Stimulated activated CD4-positive, alpha-beta T cell treated with anti-CD3 and anti-CD28 coated beads, Interleukin-12 subunit alpha, Interleukin-12 subunit beta, amount 100 ng/mL, for 4 hours (primary cell): ENCODE results near the gene PIGR.

Experiments
- DNase-seq: peaks from one replicate; pipeline ENCODE4 v3.0.0-alpha.2; 2020

PIGR gene

DNA sequence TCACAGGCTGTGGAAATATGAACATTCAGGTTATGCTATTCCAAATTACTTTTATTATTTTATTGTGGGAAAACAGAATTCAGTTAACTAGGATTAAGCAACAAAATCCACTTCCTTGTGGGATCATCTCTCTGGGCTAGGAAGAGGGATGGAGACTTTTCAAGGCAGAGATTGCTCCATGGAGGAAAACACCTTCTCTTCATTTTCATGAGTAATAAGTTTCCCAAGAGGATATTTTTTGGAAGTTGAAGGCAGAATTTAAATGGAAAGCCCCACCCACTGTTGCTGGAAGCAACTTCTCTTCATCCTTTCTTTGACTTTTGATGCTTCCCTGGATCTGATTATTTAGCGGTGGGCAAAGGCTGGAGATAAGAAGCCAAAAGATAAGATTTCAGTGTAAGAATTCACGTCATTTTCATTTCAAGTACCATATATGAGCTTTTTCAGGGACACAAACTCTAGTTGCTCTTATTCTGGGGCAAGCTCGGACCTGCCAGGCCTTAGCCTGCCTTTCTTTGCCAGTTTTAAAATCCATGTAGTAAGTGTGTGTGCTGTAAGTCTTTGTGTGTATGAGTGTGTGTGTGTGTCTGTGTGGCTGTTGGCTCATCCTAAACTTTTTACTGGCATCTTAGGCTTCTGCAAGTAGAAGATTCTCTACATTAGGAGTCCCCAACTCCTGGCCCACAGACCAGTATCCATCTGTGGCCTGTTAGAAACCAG is 60.8 kb downstream of the PIGR start:
- no peak for DNase-seq

DNA sequence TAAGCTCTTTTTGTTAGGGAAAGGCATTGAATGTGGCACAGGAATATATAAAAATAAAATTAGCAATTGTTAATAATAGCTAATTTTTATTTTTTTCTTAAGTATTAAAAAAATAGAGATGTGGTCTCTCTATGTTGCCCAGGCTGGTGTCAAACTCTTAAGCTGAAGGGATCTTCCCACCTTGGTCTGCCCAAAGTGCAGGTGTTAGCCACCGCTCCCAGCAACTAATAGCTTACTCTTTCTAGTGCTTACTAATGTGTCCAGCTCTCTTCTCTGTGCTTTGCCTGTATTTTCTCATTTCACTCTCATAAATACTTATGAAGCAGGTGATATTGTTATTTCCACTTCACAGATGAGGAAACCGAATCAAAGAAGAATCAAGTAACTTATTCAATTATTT is 62.4 kb downstream of the PIGR start:
- no peak for DNase-seq

DNA sequence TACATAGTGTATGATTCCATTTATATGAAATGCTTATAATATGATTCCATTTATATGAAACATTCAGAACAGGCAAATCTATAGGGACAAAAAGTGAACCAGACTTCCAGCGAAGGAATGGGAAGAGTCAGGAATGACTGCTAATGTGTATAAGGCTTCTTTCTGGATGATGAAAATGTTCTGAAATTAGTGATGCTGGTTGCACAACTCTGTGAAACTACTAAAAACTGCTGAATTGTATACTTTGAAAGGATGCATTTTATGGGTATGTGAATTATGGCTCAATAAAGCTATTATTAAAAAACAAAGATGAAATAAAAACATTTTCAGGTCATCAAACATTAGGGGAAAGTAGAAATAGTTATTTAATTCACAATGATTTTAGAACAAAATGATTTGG is 63.1 kb downstream of the PIGR start:
- DNase-seq = no peak

DNA sequence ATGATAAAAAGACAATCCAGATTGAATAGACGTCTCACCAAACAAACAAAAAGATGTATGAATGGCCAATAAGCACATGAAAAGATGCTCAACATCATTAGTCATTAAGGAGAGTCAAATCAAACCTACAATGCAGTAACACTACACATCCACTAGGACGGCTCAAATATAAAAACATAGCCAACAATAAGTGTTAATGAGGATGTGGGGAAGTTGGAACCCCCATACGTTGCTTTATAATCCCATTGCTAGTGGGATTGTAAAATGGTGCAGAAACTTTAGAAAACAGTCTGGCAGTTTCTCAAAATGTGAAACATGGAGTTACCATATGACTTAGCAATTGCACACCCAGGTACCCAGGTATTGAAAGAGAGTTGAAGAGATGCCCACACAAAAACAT is 63.7 kb downstream of the PIGR start:
- DNase-seq = no peak

DNA sequence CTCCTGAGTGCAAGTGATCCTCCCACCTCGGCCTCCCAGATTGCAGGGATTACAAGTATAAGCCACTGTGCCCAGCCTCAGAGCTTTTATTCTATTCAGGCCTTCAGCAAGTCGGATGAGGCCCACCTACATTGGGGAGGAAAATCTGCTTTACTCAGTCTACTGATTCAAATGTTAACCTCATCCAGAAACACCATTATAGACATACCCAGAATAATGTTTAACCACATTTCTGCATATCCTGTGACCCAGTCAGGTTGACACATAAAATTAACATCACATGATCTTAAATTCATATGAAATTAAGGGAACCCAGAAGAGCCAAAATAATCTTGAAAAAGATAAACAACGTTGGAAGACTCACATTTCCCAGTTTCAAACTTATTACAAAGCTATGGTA is 66.0 kb downstream of the PIGR start:
- no peak for DNase-seq
